WTC11 (cell line): ENCODE data around the gene CHST14. TPM values are rescaled to one million over a fixed set of nuclear protein-coding genes. Genes with fewer than 3 reads are reported as not detected.

Experiments
- ATAC-seq: fragments of 200-7000 bp; cut with Tn5 transposase; 2 replicates; pipeline ENCODE4 v1.10.0; 2021; ENCODE audit warnings: mild to moderate bottlenecking, moderate library complexity
- CTCF ChIA-PET: fragments of 300-600 bp; sonication (Branson Sonifier 250); formaldehyde crosslinking; loops from one replicate; lab custom pipeline; 2021; ENCODE audit warnings: antibody characterized with exemption; lab: Charles Lee
- POLR2A ChIA-PET: fragments of 350-600 bp; sonication (Branson Sonifier 250); formaldehyde crosslinking; loops from one replicate; lab custom pipeline; 2021; ENCODE audit warnings: antibody characterized with exemption; lab: Charles Lee
- DNase-seq: peaks from one replicate; pipeline ENCODE4 v3.0.0; 2021; ENCODE audit warnings: low spot score
- H3K27ac Mint-ChIP-seq: 2 replicates; pipeline ENCODE4 v1.8.0; 2021; ENCODE audit warnings: mixed read lengths
- H3K27me3 Mint-ChIP-seq: 2 replicates; pipeline ENCODE4 v1.8.0; 2021; ENCODE audit warnings: low read depth, mild to moderate bottlenecking, moderate library complexity, mixed read lengths
- H3K36me3 Mint-ChIP-seq: 2 replicates; pipeline ENCODE4 v1.8.0; 2021; ENCODE audit warnings: mixed read lengths
- H3K4me1 Mint-ChIP-seq: 2 replicates; pipeline ENCODE4 v1.8.0; 2022; ENCODE audit warnings: mixed read lengths
- H3K4me3 Mint-ChIP-seq: 2 replicates; pipeline ENCODE4 v1.8.0; 2021; ENCODE audit warnings: mild to moderate bottlenecking, moderate library complexity, mixed read lengths
- H3K9me3 Mint-ChIP-seq: 2 replicates; pipeline ENCODE4 v1.8.0; 2021; ENCODE audit warnings: mixed read lengths
- AR ChIP-seq: fragments of 250-450 bp; sonication (Bioruptor Pico); IDR thresholded peaks from 2 replicates; pipeline ENCODE4 v1.9.0; 2021; ENCODE audit warnings: mild to moderate bottlenecking
- ATF1 ChIP-seq: sonication (generic); formaldehyde crosslinking; IDR thresholded peaks from 2 replicates; pipeline ENCODE4 v1.8.1; 2023; ENCODE audit warnings: mild to moderate bottlenecking, moderate library complexity, missing genetic modification reagents
- CREB1 ChIP-seq: sonication (generic); formaldehyde crosslinking; IDR thresholded peaks from 2 replicates; pipeline ENCODE4 v1.8.0; 2023; ENCODE audit warnings: mild to moderate bottlenecking, missing genetic modification reagents
- E2F4 ChIP-seq: sonication (generic); formaldehyde crosslinking; IDR thresholded peaks from 2 replicates; pipeline ENCODE4 v1.8.1; 2022; ENCODE audit warnings: low read depth, mild to moderate bottlenecking, moderate library complexity, missing genetic modification reagents, borderline replicate concordance
- EMX1 ChIP-seq: fragments of 250-450 bp; sonication (Bioruptor Pico); IDR thresholded peaks from 2 replicates; pipeline ENCODE4 v1.8.0; 2021; ENCODE audit warnings: mild to moderate bottlenecking
- JAZF1 ChIP-seq: fragments of 250-450 bp; sonication (Bioruptor Pico); IDR thresholded peaks from 2 replicates; pipeline ENCODE4 v1.9.0; 2021; ENCODE audit warnings: moderate library complexity, mild to moderate bottlenecking, inconsistent platforms
- MAX ChIP-seq: sonication (generic); formaldehyde crosslinking; IDR thresholded peaks from 2 replicates; pipeline ENCODE4 v1.8.0; 2022; ENCODE audit warnings: mild to moderate bottlenecking, missing genetic modification reagents
- SMAD3 ChIP-seq: sonication (generic); formaldehyde crosslinking; IDR thresholded peaks from 2 replicates; pipeline ENCODE4 v1.8.0; 2022; ENCODE audit warnings: missing genetic modification reagents, mild to moderate bottlenecking, borderline replicate concordance
- TEAD4 ChIP-seq: sonication (generic); formaldehyde crosslinking; IDR thresholded peaks from 2 replicates; pipeline ENCODE4 v1.8.0; 2022; ENCODE audit warnings: mild to moderate bottlenecking, missing genetic modification reagents
- USF1 ChIP-seq: sonication (generic); formaldehyde crosslinking; IDR thresholded peaks from 2 replicates; pipeline ENCODE4 v1.8.0; 2022; ENCODE audit warnings: mild to moderate bottlenecking, missing genetic modification reagents
- ZNF121 ChIP-seq: sonication (generic); formaldehyde crosslinking; IDR thresholded peaks from 2 replicates; pipeline ENCODE4 v1.8.0; 2023; ENCODE audit warnings: missing genetic modification reagents
- ZNF263 ChIP-seq: sonication (generic); formaldehyde crosslinking; IDR thresholded peaks from 2 replicates; pipeline ENCODE4 v1.8.1; 2022; ENCODE audit warnings: low read depth, mild to moderate bottlenecking, moderate library complexity, missing genetic modification reagents
- ZNF396 ChIP-seq: fragments of 250-450 bp; sonication (Bioruptor Pico); IDR thresholded peaks from 2 replicates; pipeline ENCODE4 v1.8.0; 2021; ENCODE audit warnings: mild to moderate bottlenecking, moderate library complexity, borderline replicate concordance
- ZNF512 ChIP-seq: sonication (generic); formaldehyde crosslinking; IDR thresholded peaks from 2 replicates; pipeline ENCODE4 v1.8.1; 2022; ENCODE audit warnings: missing genetic modification reagents, borderline replicate concordance
- ZNF671 ChIP-seq: fragments of 250-450 bp; sonication (Bioruptor Pico); IDR thresholded peaks from 2 replicates; pipeline ENCODE4 v1.8.0; 2021; ENCODE audit warnings: mild to moderate bottlenecking
- total RNA-seq: library from RNA; stranded (reverse); gene quantifications from 3 replicates; pipeline ENCODE4 v1.2.3, GENCODE V29; 2021
- TF ChIP-seq, protein P1 (sequence below): sonication (generic); formaldehyde crosslinking; IDR thresholded peaks from 2 replicates; pipeline ENCODE4 v1.8.1; 2023; ENCODE audit warnings: mild to moderate bottlenecking, missing genetic modification reagents
- TF ChIP-seq, protein P2 (sequence below): sonication (generic); formaldehyde crosslinking; conservative IDR thresholded peaks from 2 replicates; pipeline ENCODE4 v1.8.1; 2022; ENCODE audit warnings: mild to moderate bottlenecking, missing genetic modification reagents

CHST14 gene
- total RNA-seq, 1 experiment from 2014 or later = 21.3 TPM

DNA sequence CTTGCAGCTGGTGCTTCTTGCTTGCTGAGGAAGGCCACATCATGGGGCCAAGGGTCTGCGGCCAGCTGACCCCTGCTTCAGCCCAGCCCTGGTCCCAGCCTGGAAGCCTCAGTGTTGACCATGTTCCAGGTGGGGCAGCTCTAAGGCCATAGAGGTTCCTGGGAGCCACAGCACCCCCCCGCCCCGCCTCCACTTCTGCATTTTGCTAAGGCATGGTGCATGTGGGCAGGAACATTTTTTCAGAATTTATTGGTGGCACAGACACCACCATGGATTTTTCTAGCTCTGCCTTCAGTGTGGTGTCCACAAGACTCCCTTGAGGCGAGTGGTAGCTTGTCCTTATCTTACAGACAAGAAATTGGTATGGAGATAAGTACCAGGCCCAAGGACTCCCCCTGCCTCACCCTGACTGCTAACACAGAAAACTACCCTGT, 1.9 kb upstream of the CHST14 start (continued):
- TF ChIP-seq SMAD3 (CRISPR knock-in tag) (no peak), CREB1 (CRISPR knock-in tag) (no peak), MAX (CRISPR knock-in tag) (no peak)
- TF ChIP-seq, protein P1, sequence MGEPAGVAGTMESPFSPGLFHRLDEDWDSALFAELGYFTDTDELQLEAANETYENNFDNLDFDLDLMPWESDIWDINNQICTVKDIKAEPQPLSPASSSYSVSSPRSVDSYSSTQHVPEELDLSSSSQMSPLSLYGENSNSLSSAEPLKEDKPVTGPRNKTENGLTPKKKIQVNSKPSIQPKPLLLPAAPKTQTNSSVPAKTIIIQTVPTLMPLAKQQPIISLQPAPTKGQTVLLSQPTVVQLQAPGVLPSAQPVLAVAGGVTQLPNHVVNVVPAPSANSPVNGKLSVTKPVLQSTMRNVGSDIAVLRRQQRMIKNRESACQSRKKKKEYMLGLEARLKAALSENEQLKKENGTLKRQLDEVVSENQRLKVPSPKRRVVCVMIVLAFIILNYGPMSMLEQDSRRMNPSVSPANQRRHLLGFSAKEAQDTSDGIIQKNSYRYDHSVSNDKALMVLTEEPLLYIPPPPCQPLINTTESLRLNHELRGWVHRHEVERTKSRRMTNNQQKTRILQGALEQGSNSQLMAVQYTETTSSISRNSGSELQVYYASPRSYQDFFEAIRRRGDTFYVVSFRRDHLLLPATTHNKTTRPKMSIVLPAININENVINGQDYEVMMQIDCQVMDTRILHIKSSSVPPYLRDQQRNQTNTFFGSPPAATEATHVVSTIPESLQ (CRISPR knock-in tag) = no peak

- H3K27me3 Mint-ChIP-seq = 0 out of 2 replicates have a peak, but pooled peaks cover 6% of the 10 kb centered on the region
- no peaks in the 10 kb centered on the region for H3K9me3 Mint-ChIP-seq
- H3K27ac Mint-ChIP-seq = peak overlapping the region; percentile 79
- H3K36me3 Mint-ChIP-seq = peaks cover 17% of the 10 kb centered on the region
- no peak for DNase-seq
- POLR2A ChIA-PET = interaction anchor here (0.9 to 2.4 kb wide), 3 partner anchors 19 to 64 kb away, joined by 4 to 9 read pairs (median 8); no protein-coding TSS in a partner anchor
- TF ChIP-seq, protein P2, sequence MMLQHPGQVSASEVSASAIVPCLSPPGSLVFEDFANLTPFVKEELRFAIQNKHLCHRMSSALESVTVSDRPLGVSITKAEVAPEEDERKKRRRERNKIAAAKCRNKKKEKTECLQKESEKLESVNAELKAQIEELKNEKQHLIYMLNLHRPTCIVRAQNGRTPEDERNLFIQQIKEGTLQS (CRISPR knock-in tag) = no peak
- TF ChIP-seq E2F4 (CRISPR knock-in tag) (no peak), JAZF1 (CRISPR knock-in tag) (no peak), EMX1 (CRISPR knock-in tag) (no peak), ATF1 (CRISPR knock-in tag) (no peak), ZNF512 (CRISPR knock-in tag) (no peak), ZNF263 (CRISPR knock-in tag) (no peak), ZNF121 (no peak), AR (CRISPR knock-in tag) (no peak), USF1 (no peak), ZNF671 (CRISPR knock-in tag) (no peak), TEAD4 (CRISPR knock-in tag) (no peak), ZNF396 (CRISPR knock-in tag) (no peak)
- TF ChIP-seq, all 79 proteins: peak for 0
- Mint-ChIP-seq H3K4me1 (peaks cover 18% of the 10 kb centered on the region), H3K4me3 (peak overlapping the region; percentile 67)
- ATAC-seq = no peak
- CTCF ChIA-PET = interaction anchor here (0.6 to 1.5 kb wide), 10 partner anchors 10 to 425 kb away, joined by 3 to 9 read pairs (median 4); partner anchors contain the start of genes BAHD1, INAFM2 and IVD
Measured at GRCh38 chr15:40469776-40470390, 901 bp upstream of the CHST14 start.
